ENCODE measurements around the gene PTEN.
"Not testable (repeated sequence)": the region's sequence is repeated elsewhere in the genome, so short reads cannot be mapped to it uniquely, and the experiment has no call there.

The PTEN gene

DNA sequence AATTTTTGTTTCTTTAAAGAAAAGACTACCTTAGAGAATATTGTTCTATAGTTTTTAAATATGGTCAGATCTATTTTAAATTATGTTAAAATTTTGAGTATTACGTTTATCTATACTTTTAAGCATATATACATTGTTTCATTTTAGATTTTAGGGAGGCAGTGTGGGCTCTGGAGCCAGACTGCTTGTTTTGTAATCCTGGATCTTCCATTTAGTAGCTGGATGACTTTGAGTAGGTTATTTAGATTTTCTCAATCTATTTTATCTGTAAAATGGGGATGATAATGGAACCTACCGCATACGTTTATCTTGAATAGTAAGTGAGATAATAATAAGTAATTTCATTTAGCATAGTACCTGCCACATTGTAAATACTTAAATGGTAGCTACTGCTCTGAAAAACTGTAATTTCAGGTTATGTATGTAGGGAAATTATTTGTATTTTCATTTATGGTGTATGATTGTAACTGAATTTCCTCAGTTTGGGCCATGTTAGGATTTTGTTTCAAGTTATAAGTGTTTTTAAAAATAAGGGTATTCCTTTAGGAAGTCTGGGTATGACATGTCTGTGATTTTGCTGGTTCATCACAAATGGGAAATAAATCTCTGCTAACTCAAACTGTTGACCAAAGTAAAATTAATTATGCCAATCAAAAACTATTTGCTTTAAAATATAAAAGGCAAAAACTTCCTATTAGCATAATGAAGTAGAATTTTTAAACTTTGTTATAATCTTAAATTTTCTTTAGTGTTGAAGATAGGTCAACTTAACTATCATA, 6.5 kb downstream of the PTEN start:
- no peak for DNase-seq (ENCODE audit: low read depth)

DNA sequence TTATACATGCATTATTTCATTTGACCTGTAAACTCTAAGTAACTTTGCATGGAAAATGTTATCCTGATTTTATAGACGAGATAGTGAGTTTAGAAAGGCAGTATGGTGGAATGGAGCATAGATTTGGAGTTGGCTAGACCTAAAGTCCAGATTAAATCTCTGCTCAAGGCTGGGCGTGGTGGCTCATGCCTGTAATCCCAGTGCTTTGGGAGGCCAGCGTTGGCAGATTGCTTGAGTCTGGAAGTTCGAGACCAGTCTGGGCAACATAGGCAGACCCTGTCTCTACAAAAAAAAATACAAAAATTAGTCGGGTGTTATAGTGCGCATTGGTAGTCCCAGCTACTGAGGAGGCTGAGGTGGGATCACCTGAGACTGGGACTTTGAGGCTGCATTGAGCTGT, 9.4 kb downstream of the PTEN start:
- DNase-seq (ENCODE audit: low read depth) = no peak

DNA sequence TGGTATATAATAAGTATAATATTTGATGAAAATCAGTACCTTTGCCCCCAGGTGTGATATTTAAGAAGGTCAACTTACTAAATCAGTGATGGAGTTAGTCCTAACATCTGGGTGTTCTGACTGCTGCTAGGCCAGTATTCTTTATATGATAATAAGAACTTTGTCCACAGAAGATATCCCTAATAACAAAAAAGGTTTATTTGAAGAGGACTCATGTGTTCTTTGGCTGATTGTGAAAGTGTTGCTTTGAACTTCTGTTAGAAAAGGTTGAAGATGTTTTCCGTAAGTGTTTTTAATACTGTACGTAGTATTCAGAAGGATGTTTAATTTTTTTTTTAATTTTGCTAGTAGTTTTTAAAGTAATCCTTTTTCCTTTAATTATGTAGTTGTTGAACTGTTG, 10.2 kb downstream of the PTEN start:
- no peak for DNase-seq (ENCODE audit: low read depth)

DNA sequence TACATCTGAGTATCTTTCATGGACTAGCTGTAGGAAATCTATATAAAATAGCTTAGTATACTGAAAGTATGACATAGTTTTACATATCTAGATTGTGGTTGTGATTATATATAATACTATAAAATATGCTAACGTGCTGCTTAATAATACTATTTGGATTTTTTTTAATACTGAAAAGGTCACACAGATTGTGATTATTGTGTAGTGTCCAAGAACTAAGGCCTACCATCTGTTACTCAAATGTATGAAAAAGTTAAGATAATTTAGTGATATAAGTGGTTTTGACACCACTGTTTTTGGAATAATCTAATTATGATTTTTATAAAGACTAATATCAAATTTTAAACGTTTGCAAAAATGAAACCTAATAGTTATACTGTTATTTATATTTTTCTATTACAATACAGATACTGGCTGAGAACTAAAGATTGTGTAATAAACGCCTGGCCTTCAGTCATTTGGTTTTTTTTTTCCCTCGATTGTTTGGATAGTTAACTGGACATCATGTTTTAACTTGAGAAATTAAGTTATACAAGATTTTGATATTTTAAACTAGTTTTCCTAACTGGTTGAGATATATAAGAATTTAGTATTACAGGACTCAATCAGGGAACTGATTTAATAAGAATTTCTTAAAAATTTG, 12.6 kb downstream of the PTEN start:
- no peak for DNase-seq (ENCODE audit: low read depth)

DNA sequence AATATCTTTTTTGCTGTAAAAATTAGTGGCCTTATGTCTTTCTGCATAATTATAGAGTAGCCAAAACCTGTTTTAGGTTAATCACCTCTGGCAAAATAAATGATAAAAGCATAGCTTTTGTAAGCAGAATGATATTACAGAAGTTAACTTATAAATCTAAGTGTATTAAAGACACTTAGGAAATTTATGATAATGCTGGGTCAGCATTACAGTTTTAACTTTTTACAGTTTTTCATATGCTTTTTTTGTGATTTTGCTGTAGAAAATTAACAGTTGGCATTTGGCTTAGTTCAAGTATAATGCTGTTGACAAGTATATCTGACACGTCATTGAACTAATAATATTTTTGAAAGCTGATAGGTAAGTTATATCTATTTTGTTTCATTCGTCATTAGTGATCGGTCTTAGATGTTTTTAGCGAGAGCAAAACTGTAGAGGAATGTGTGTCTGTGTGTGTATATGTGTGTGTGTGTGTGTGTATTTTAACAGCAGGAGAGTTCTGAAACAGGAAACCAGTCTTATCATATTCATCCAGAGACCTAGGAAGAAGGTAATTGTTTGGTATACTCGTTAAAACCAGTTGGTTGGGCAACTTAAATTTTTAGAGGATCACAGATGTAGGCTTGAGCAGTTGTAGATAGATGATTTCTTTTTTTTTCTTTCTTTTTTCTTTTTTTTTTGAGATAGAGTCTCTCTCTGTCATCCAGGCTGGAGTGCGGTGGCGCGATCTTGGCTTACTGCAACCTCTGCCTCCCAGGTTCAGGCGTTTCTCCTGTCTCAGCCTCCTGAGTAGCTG, 15.4 kb downstream of the PTEN start:
- DNase-seq (ENCODE audit: low read depth) = no peak

DNA sequence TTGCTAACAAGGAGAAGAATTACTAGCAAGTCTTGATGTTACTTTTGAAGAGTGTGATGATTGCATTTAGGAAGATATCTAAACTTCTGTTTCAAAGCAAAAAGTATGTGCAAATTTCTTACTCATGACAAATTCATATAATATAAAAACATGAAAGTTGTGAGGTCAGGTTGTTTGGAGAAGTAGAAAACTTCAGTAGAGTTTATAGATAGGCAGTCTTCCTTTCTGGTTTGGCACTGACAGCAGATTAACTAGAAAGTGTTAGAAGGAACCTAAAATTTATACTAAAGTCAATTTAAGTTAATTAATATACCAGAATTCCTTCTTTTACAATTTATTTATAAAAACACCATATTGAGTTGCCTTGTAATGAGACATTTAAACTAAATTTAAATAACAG, 16.9 kb downstream of the PTEN start:
- DNase-seq (ENCODE audit: low read depth) = no peak

DNA sequence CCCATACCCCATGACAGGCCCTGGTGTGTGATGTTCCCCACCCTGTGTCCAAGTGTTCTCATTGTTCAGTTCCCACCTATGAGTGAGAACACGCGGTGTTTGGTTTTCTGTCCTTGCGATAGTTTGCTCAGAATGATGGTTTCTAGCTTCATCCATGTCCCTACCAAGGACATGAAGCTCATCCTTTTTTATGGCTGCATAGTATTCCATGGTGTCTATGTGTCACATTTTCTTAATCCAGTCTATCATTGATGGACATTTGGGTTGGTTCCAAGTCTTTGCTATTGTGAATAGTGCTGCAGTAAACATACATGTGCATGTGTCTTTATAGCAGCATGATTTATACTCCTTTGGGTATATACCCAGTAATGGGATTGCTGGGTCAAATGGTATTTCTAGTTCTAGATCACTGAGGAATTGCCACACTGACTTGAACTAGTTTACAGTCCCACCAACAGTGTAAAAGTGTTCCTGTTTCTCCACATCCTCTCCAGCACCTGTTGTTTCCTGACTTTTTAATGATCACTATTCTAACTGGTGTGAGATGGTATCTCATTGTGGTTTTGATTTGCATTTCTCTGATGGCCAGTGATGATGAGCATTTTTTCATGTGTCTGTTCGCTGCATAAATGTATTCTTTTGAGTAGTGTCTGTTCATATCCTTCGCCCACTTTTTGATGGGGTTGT, 18.1 kb downstream of the PTEN start:
- DNase-seq (ENCODE audit: low read depth) = not testable (repeated sequence)

DNA sequence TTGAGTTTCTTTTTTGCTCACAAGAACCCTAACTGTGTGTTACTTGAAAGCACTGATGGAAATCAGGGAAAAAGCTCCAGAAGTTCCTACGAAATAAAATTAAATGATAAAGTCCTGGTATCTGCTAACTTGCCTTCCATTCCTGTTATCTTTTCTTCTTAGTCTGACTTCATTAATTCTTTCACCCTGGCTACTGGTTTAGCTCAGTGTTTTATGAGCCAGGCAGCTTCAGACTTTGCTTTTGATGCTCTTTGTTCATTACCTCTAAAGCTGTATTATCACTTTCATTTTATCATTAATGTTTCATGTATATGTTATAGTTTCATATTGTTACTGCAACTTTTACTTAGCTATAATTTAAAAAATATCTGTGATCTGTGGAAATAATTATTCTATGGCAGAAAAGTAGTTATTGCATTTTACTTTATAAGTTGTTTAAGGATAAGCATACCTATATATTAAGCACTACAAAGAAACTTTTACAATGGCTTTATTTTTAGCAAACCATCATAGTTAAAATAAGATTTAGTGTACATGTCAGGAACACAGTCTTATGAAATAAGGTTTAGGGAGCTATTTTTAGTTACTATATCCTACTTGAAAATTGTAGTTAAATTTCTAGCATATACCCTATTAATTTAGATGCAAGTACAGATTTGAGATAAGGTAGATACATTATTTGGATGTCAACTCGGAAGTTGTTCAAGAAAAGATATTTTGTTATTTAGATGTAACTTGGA, 19.3 kb downstream of the PTEN start:
- no peak for DNase-seq (ENCODE audit: low read depth)

DNA sequence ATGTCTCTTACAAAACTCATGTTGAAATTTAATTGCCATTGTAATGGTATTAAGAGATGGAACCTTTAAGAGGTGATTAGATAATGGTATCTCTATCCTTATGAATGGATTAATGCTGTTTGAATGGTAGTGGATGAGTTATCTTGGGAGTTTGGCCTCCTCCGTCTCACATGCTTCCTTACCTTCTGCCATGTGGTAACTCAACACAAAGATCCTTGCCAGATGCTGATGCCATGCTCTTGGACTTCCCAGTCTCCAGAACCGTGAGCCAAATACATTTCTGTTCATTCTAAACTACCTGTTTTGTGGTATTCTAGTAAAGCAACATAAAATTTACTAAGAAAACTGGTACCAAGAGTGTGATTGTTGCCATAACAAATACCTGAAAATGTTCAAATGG, 23.2 kb downstream of the PTEN start:
- DNase-seq (ENCODE audit: low read depth) = no peak

DNA sequence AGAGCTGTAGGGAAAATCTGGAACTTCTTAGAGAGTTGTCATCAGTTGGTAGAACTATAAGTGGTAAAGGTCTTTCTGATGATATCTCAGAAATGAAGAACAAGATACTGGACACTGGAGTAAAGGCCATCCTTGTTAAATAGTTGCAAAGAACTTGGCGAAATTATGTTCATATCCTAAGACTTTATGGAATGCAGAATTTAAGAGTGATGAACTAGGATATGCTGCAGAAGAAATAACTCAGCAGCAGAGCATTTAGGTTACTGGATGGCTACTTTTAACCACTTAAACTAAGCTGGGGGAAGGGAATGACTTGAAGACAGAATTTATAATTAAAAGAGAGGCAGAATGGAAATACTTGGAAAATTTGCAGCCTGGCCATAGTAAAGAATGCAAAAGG, 23.7 kb downstream of the PTEN start:
- no peak for DNase-seq (ENCODE audit: low read depth)

DNA sequence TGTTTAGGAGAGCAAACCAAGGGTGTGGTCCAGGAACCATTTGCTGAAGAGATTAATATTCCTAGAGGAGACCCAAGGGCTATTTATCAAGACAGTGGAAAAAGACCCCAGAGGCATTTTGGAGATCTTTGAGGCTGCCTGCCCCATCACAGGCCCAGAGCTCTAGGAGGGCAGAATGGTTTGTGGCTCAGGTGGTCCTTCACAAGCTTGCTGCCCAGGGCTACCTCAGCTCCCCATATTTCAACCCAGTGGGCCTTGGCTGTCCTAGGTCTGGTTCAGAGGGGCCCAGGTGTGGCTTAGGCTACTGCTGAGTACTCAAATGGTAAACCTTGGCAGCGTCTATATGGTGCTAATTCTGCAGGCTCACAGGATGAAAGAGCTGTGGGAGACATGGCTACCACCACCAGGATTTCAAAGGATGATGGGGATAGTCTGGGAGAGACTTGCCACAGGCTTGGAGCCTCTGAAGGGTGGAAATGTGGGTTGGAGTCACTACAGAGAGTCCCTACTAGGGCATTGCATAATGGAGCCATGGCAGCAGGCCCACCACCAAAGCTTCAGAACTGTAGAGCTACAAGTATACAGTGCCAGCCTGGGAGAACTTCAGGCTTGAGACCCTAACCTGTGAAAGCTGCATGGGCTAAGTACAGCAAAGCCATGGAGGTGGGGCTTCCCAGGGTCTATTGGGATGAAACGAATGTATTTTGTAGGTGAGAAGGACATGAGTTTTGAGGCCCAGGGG, 24.3 kb downstream of the PTEN start:
- DNase-seq (ENCODE audit: low read depth) = no peak

DNA sequence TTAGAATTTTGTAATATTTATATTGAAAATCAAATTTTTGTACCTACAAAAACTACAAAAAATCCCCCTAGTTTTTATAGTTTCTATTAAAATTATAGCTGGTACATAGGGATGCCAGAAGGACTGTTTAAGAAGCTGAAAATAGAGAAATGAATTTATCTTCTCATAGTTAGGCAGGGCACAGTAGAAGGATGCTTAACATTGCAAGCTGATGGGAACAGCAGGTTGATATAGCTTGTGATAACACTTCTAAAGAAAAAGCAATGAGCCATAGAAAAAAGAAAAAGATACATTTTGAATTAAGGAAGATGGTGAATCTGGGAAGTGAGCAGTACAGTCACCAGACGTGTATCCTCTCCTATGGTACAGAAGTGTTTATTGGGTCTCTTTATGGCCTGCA, 32.0 kb downstream of the PTEN start:
- no peak for DNase-seq (ENCODE audit: low read depth)

DNA sequence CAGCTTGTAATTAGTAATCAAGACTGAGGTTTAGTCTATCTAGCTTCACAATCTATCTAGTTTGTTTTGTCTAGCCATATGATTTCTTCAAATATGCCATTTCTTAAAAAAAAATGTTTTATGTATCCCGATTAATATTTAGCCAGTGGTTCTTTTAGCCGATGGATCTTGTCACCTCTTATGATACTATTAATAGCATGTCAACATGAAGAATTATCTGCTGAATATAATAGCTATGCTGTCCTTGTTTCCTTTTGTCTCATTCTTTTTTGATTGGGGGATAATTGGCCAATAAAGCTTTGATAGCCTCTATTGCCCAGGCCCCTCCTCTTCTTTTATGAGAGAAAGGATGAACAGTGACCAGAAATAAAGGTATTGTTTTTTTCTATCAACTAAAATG, 32.8 kb downstream of the PTEN start:
- no peak for DNase-seq (ENCODE audit: low read depth)

DNA sequence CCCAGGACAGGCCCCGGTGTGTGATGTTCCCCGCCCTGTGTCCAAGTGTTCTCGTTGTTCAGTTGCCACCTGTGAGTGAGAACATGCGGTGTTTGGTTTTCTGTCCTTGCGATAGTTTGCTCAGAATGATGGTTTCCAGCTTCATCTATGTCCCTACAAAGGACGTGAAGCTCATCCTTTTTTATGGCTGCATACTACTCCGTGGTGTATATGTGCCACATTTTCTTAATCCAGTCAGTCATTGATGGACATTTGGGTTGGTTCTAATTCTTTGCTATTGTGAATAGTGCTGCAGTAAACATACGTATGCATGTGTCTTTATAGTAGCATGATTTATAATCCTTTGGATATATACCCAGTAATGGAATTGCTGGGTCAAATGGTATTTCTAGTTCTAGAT, 34.5 kb downstream of the PTEN start:
- DNase-seq (ENCODE audit: low read depth) = not testable (repeated sequence)

DNA sequence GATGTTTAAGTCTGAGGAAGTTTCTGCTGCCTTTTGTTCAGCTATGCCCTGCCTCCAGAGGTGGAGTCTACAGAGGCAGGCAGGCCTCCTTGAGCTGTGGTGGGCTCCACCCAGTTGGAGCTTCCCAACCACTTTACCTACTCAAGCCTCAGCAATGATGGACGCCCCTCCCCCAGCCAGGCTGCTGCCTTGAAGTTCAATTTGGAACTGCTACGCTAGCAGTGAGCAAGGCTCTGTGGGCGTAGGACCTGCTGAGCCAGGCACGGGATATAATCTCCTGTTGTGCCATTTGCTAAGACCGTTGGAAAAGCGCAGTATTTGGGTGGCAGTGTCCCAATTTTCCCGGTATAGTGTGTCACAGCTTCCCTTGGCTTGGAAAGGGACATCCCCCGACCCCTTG, 40.0 kb downstream of the PTEN start:
- not testable (repeated sequence) for DNase-seq (ENCODE audit: low read depth)

DNA sequence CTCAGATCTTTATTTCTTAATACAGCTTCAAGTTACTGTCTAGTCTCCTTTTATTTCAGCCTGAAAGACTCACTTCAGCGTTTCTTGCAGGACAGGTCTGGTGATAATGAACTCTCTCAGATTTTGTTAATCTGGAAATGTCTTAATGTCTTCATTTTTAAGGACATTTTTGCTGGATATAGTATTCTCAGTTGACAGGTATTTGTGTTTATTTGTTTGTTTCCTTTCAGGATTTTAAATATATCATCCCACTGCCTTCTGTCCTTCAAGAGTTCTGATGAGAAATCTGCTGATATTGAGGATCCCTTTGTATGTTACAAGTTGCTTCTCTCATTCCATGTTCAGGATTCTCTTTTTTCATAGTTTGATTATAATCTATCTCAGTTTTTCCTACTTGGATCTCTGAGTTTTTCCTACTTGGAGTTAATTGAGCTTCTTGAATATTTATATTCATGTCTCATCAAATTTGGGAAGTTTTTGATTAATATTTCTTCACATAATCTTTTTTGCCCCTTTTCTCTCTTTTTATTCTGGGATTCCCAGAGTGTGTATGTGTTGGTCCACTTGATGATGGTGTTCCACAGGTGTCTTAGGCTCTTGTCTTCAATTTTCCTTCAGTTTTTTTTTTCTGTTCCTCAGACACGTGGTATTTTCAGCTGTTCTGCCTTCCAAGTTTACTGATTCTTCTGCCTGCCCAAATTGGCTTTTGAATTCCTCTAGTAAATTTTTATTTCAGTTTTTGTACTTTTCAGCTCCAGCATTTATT, 49.9 kb downstream of the PTEN start:
- no peak for DNase-seq (ENCODE audit: low read depth)

DNA sequence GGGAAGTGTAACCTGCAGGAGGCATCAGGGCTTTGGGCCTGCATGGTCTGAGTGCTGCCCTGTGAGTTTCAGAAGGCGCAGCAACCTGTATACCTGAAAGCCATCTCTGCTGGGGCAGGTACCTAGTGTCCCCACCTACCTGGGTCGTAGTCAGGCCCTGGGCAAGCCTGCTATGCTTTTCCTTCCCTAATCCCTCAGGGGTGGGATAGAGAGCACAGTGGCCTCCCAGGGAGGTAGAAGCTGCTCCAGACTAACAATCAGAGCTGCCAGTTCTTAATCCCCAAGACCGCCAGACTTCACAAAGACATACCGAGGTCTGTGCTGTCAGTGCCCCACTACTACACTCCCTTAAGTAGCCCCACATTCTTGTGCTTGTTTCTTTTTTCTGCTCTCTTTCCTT, 52.0 kb downstream of the PTEN start:
- DNase-seq (ENCODE audit: low read depth) = no peak

DNA sequence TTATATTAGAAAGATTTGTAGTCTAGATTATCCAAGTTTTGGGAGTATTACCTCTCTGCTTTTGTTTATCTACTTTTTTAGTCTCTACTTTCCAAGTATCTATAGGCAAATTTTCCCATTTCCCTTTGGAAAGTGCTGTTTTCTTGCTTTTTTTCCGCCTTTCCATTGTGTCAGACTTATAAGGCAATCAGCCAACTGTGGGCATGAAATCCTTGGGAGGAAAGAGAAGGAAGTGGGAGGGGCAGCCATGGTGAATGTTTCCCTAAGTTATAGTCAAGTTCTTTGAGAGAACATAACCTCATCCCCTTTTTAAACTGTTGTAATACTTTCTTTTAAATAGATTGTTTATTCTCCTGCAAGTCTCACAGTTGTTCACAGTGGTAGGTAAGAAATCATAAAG, 52.6 kb downstream of the PTEN start:
- DNase-seq (ENCODE audit: low read depth) = no peak

DNA sequence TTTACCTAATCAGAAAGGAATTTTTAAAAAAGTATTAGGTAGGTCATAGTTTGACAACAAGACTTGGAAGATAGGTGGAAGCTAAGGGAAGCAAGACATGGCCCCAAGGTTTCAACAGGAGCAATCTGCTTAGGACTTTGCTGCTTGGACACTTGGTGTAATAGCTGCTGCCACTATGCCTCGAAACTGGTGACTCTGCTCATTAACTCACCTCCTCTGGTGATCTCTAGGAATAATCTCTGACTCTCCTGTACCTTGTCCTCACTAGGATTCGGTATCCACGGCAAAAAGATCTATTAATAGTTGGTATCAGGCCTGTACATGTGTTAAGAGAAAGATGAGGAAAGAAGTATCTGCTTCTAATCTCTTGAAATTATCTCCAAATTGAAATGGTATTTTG, 53.1 kb downstream of the PTEN start:
- no peak for DNase-seq (ENCODE audit: low read depth)

DNA sequence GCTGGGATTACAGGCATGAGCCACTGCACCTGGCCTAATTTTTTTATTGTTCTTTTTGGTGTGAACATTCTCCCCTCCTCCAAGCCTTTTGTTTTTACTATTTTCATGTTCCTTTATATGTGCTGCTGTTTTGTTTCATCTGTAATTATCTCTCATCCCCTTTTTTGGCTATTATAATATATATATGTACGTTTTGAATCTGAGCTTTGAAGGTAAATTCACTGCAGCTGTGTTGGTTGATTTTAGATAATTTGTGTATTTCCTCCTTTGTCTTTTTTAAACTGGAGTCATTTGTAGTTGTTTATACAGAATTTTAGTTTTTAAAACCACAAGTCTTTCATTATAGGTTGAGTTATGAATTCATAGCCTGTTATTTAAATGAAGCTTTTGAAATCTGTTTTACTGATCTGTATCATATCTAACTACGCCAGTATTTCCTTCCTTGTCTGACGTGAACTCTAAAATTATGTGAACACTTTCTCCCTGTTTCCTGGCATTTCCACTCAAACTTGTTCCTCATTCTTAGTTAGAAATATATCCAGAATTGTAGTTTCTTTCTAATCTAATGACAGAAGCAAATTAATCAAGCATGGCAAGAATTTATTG, 54.9 kb downstream of the PTEN start:
- no peak for DNase-seq (ENCODE audit: low read depth)

Measured in stimulated activated CD8-positive, alpha-beta memory T cell treated with anti-CD3 and anti-CD28 coated beads, Interleukin-15, amount 100 ng/mL, for 1 hour (primary cell).